ENCODE measurements around the gene DOK7.

GRCh38 chr4:3440011-3440410 is 23.1 kb upstream of the DOK7 start:
- TF ChIP-seq CTCF (IDR thresholded peaks at IDR 0.05; ENCODE audit: extremely low read depth in 1 of 2, insufficient read depth in 1 of 2, low read depth in 1 of 2, low read length in 2 of 2) = no peak
- TF ChIP-seq POLR2A (IDR thresholded peaks at IDR 0.05; ENCODE audit: low read depth, low read length) = no peak
- TF ChIP-seq POLR2AphosphoS5 (IDR thresholded peaks at IDR 0.05; ENCODE audit: insufficient read depth, low read depth, low read length) = no peak
- no peak for TF ChIP-seq MAX (IDR thresholded peaks at IDR 0.05; ENCODE audit: insufficient read depth, insufficient read length)
- TF ChIP-seq GATA2 (IDR thresholded peaks at IDR 0.05; ENCODE audit: insufficient read depth, insufficient read length, low read depth, low read length) = no peak
- no peak for TF ChIP-seq FOS (IDR thresholded peaks at IDR 0.05; ENCODE audit: borderline replicate concordance, insufficient read depth, low read length)
- TF ChIP-seq JUN (IDR thresholded peaks at IDR 0.05; ENCODE audit: borderline replicate concordance, insufficient read depth, insufficient read length, low read depth) = no peak
- TF ChIP-seq MYC (IDR thresholded peaks at IDR 0.05; ENCODE audit: low read depth, low read length) = no peak

All from endothelial cell of umbilical vein (primary cell).